Stimulated activated CD4-positive, alpha-beta T cell treated with anti-CD3 and anti-CD28 coated beads, Interleukin-1b, Interleukin-23, amount 100 ng/mL, for 1 hour (primary cell): ENCODE data around the gene KMT2D.

Source experiments
- DNase-seq, 2 donors: peaks; one replicate each; pipeline ENCODE4 v3.0.0-alpha.2; 2020; ENCODE audit warnings: low read depth in 2 of 2

Gene KMT2D

GRCh38 chr12:49034286-49034622 lies 26.3 kb downstream of the KMT2D start:
- no peak for DNase-seq

GRCh38 chr12:49033611-49034285 lies 26.8 kb downstream of the KMT2D start:
- no peak for DNase-seq

- DNase-seq = no peak
Measured at GRCh38 chr12:49032679-49033447, 27.7 kb downstream of the KMT2D start.

- DNase-seq = no peak
Measured at GRCh38 chr12:49032276-49032675, 28.3 kb downstream of the KMT2D start.

GRCh38 chr12:49031573-49032161 lies 28.9 kb downstream of the KMT2D start:
- DNase-seq = no peak

- no peak for DNase-seq
Measured at GRCh38 chr12:49030714-49031572, 29.7 kb downstream of the KMT2D start.

- DNase-seq = no peak
Measured at GRCh38 chr12:49030119-49030518, 30.5 kb downstream of the KMT2D start.

GRCh38 chr12:49028666-49029275 lies 31.8 kb downstream of the KMT2D start:
- no peak for DNase-seq

- no peak for DNase-seq
Measured at GRCh38 chr12:49027846-49028555, 32.6 kb downstream of the KMT2D start.

GRCh38 chr12:49026678-49027480 lies 33.7 kb downstream of the KMT2D start:
- no peak for DNase-seq

- no peak for DNase-seq
Measured at GRCh38 chr12:49026101-49026500, 34.5 kb downstream of the KMT2D start.

- no peak for DNase-seq
Measured at GRCh38 chr12:49025463-49025862, 35.1 kb downstream of the KMT2D start.

- DNase-seq = no peak
Measured at GRCh38 chr12:49024543-49024942, 36.1 kb downstream of the KMT2D start.

- DNase-seq = no peak
Measured at GRCh38 chr12:49023812-49024211, 36.8 kb downstream of the KMT2D start.

GRCh38 chr12:49022558-49023178 lies 37.9 kb downstream of the KMT2D start:
- DNase-seq = no peak

GRCh38 chr12:49021292-49021915 lies 39.2 kb downstream of the KMT2D start:
- DNase-seq = no peak

GRCh38 chr12:49020441-49020840 lies 40.2 kb downstream of the KMT2D start:
- no peak for DNase-seq

- no peak for DNase-seq
Measured at GRCh38 chr12:49019443-49020324, 40.9 kb downstream of the KMT2D start.
